Astrocyte (in vitro differentiated cells and primary cell): ENCODE data around the gene ITCH. TPM values are rescaled to one million over a fixed set of nuclear protein-coding genes. Genes with fewer than 3 reads are reported as not detected.

Source experiments
- DNase-seq: peaks from one replicate; pipeline ENCODE4 v3.0.0-alpha.2; 2010; ENCODE audit warnings: low read depth
- FAIRE-seq: peaks from 2 replicates; lab custom pipeline; 2011; peaks lifted over from hg19 to GRCh38; lab: Jason Lieb, UNC
- H2AFZ ChIP-seq: 2 replicates; pipeline ENCODE4 v1.6.0; 2012; ENCODE audit warnings: low read depth, low read length, inconsistent platforms
- H3K27ac ChIP-seq: 2 replicates; pipeline ENCODE4 v1.5.1; 2011; ENCODE audit warnings: low read depth, low read length, inconsistent platforms
- H3K27me3 ChIP-seq: 2 replicates; pipeline ENCODE4 v1.6.0; 2011; ENCODE audit warnings: low read length, inconsistent platforms; ENCODE audit not compliant: insufficient read depth
- H3K36me3 ChIP-seq: 2 replicates; pipeline ENCODE4 v1.5.1; 2011; ENCODE audit warnings: low read length, inconsistent platforms; ENCODE audit not compliant: insufficient read depth
- H3K4me1 ChIP-seq: 2 replicates; pipeline ENCODE4 v1.5.1; 2011; ENCODE audit warnings: low read length, inconsistent platforms; ENCODE audit not compliant: insufficient read depth
- H3K4me2 ChIP-seq: 2 replicates; pipeline ENCODE4 v1.6.0; 2012; ENCODE audit warnings: low read length, inconsistent platforms
- H3K4me3 ChIP-seq: 2 replicates; pipeline ENCODE4 v1.5.1; 2011; ENCODE audit warnings: low read depth, mild to moderate bottlenecking, low read length, inconsistent platforms; ENCODE audit not compliant: insufficient read depth
- H3K79me2 ChIP-seq: 2 replicates; pipeline ENCODE4 v1.6.0; 2012; ENCODE audit warnings: mild to moderate bottlenecking, low read length, inconsistent platforms; ENCODE audit not compliant: insufficient read depth
- H3K9ac ChIP-seq: 2 replicates; pipeline ENCODE4 v1.6.0; 2012; ENCODE audit warnings: mild to moderate bottlenecking, low read length, inconsistent platforms
- H3K9me3 ChIP-seq: 2 replicates; pipeline ENCODE4 v1.5.1; 2012; ENCODE audit warnings: low read depth, mild to moderate bottlenecking, low read length, inconsistent platforms; ENCODE audit not compliant: insufficient read depth
- H4K20me1 ChIP-seq: 2 replicates; pipeline ENCODE4 v1.6.0; 2012; ENCODE audit warnings: low read length, inconsistent platforms; ENCODE audit not compliant: insufficient read depth
- H3K27ac Mint-ChIP-seq: one replicate; pipeline ENCODE4 v1.8.0; 2021; ENCODE audit warnings: mild to moderate bottlenecking, mixed read lengths; ENCODE audit not compliant: unreplicated experiment
- H3K27me3 Mint-ChIP-seq: one replicate; pipeline ENCODE4 v1.8.0; 2021; ENCODE audit warnings: low read depth, mixed read lengths; ENCODE audit not compliant: unreplicated experiment
- H3K36me3 Mint-ChIP-seq: one replicate; pipeline ENCODE4 v1.8.0; 2021; ENCODE audit warnings: low read depth, mixed read lengths; ENCODE audit not compliant: unreplicated experiment
- H3K4me1 Mint-ChIP-seq: one replicate; pipeline ENCODE4 v1.8.0; 2021; ENCODE audit warnings: low read depth, mixed read lengths; ENCODE audit not compliant: unreplicated experiment
- H3K4me3 Mint-ChIP-seq: one replicate; pipeline ENCODE4 v1.8.0; 2021; ENCODE audit warnings: mild to moderate bottlenecking, moderate library complexity, mixed read lengths; ENCODE audit not compliant: unreplicated experiment
- H3K9me3 Mint-ChIP-seq: one replicate; pipeline ENCODE4 v1.8.0; 2021; ENCODE audit warnings: mild to moderate bottlenecking, mixed read lengths; ENCODE audit not compliant: unreplicated experiment
- EZH2 ChIP-seq: IDR thresholded peaks from 2 replicates; pipeline ENCODE4 v1.6.1; 2012; ENCODE audit warnings: mild to moderate bottlenecking, low read length, inconsistent platforms; ENCODE audit not compliant: insufficient read depth
- total RNA-seq: library from RNA; stranded (reverse); gene quantifications from 2 replicates; pipeline ENCODE4 v1.2.1, GENCODE V29; 2021
- TF ChIP-seq, protein P1 (sequence below): IDR thresholded peaks from 2 replicates; pipeline ENCODE4 v1.5.1; 2011; ENCODE audit warnings: low read depth, mild to moderate bottlenecking, inconsistent platforms, low read length, moderate library complexity; ENCODE audit not compliant: insufficient read depth

The ITCH gene
- total RNA-seq, 1 donor from 2014 or later: 79.0 TPM

DNA sequence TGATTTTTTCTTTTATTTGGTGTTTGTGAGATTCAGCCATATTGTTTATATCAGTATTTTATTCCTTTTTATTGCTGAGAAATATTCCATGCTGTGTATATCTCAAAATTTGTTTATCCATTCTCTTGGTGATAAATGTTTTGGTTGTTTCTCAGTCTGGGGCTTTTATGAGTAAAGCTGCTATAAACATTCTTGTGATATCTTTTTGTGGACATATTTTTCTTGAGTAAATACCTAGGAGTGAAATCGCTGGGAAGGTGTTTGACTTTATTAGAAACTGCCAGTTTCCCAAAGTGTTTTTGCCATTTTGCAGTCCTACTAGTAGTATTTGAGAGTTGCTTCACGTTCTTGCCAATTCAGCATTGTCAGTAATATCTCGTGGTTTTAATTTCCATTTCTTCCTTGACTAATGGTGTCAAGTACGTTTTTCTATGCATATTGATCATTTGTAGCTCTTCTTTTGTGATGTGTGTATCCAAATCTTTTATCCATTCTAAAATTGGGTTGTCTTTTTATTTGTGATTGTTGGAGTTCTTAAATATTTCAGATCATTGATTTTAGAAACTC, 122.1 kb downstream of the ITCH start:
- H3K4me2 ChIP-seq: no peak overlapping the region
- Mint-ChIP-seq H3K36me3 (peaks cover 40% of the 10 kb centered on the region), H3K4me3 (no peak overlapping the region), H3K27me3 (no peaks in the 10 kb centered on the region), H3K27ac (no peak overlapping the region), H3K4me1 (no peaks in the 10 kb centered on the region), H3K9me3 (peaks cover 8% of the 10 kb centered on the region)
- H3K4me1 ChIP-seq: no peaks in the 10 kb centered on the region
- peaks cover 62% of the 10 kb centered on the region for H3K36me3 ChIP-seq
- H3K9me3 ChIP-seq: no peaks in the 10 kb centered on the region
- H2AFZ ChIP-seq: no peak overlapping the region
- H3K79me2 ChIP-seq: no peaks in the 10 kb centered on the region
- peaks cover 21% of the 10 kb centered on the region for H4K20me1 ChIP-seq
- no peak overlapping the region for H3K9ac ChIP-seq
- FAIRE-seq (no peak), DNase-seq (no peak)
- no peak overlapping the region for H3K27ac ChIP-seq
- no peaks in the 10 kb centered on the region for H3K27me3 ChIP-seq
- no peak for TF ChIP-seq EZH2
- TF ChIP-seq, protein P1, sequence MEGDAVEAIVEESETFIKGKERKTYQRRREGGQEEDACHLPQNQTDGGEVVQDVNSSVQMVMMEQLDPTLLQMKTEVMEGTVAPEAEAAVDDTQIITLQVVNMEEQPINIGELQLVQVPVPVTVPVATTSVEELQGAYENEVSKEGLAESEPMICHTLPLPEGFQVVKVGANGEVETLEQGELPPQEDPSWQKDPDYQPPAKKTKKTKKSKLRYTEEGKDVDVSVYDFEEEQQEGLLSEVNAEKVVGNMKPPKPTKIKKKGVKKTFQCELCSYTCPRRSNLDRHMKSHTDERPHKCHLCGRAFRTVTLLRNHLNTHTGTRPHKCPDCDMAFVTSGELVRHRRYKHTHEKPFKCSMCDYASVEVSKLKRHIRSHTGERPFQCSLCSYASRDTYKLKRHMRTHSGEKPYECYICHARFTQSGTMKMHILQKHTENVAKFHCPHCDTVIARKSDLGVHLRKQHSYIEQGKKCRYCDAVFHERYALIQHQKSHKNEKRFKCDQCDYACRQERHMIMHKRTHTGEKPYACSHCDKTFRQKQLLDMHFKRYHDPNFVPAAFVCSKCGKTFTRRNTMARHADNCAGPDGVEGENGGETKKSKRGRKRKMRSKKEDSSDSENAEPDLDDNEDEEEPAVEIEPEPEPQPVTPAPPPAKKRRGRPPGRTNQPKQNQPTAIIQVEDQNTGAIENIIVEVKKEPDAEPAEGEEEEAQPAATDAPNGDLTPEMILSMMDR: no peak
- no peak overlapping the region for H3K4me3 ChIP-seq

DNA sequence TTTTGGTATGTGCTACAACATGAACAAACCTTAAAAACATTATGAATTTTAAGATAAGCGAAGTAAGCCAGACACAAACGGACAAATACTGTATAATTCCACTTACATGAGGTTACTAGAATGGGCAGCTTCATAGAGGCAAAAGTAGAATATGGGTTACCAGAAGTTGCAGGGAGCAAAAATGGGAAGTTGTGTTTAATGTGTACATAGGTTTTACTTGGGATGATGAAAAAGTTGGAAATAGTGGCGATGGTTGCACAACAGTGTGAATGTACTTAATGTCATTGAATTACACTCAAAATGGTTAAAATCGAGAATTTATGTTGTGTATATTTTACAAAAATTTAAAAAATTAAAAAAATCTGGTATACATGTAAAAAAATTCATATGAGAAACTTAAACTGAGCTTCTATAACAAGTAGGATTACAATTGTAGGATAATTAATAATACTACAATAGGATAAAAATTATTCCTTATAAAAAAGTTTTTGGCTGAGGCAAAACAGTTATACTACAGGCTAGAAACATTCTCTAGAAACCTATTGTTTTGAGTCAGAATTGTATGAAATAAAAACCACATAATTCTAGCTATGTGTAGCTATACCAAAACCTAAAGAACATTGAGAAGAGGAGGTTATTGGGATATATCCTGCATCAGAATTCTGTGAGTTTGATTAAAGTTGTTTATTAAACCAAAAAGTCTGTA, 128.3 kb downstream of the ITCH start:
- Histone ChIP-seq H3K27me3 (no peaks in the 10 kb centered on the region), H3K4me1 (no peaks in the 10 kb centered on the region), H3K4me2 (no peak overlapping the region), H4K20me1 (peaks cover 40% of the 10 kb centered on the region), H3K9me3 (no peaks in the 10 kb centered on the region), H3K4me3 (no peak overlapping the region), H3K27ac (no peak overlapping the region), H3K36me3 (peaks cover 63% of the 10 kb centered on the region), H3K79me2 (peaks cover 6% of the 10 kb centered on the region), H3K9ac (no peak overlapping the region), H2AFZ (no peak overlapping the region)
- H3K4me1 Mint-ChIP-seq: peaks cover 11% of the 10 kb centered on the region
- TF ChIP-seq, protein P1: no peak
- no peak for TF ChIP-seq EZH2
- DNase-seq: no peak
- no peak overlapping the region for H3K27ac Mint-ChIP-seq
- no peak for FAIRE-seq
- no peaks in the 10 kb centered on the region for H3K27me3 Mint-ChIP-seq
- H3K9me3 Mint-ChIP-seq: no peaks in the 10 kb centered on the region
- peaks cover 17% of the 10 kb centered on the region for H3K36me3 Mint-ChIP-seq
- H3K4me3 Mint-ChIP-seq: no peak overlapping the region

DNA sequence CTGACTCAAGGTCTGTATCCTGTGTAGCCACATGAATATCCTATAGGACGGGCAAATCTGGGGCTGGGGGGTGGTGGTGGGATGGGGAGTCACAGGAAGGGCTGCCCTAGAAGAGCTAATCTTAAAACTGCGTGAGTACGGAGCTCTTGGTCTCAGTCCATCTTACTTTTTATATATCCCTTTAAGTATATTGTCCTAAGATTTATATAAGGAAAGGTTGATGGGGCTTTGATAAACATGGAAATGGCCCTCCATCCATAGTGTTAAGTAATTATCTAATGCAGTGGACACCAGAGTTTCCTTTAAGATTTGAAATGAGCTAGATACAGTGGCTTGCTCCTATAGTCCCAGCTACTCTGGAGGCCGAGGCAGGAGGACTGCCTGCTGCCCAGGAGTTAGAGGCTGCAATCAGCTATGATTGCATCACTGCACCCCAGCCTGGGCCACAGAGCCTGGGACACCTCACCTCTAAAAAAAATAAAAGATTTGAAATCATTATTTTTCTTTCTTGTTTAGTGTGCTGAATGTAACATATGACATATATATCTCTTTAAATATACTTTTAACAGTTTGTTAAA, 128.9 kb downstream of the ITCH start:
- peaks cover 41% of the 10 kb centered on the region for H4K20me1 ChIP-seq
- H3K9ac ChIP-seq: no peak overlapping the region
- Mint-ChIP-seq H3K4me3 (no peak overlapping the region), H3K9me3 (no peaks in the 10 kb centered on the region), H3K36me3 (peaks cover 17% of the 10 kb centered on the region), H3K27me3 (no peaks in the 10 kb centered on the region), H3K4me1 (peaks cover 11% of the 10 kb centered on the region), H3K27ac (no peak overlapping the region)
- H3K4me1 ChIP-seq: no peaks in the 10 kb centered on the region
- H3K4me3 ChIP-seq: no peak overlapping the region
- FAIRE-seq: no peak
- no peaks in the 10 kb centered on the region for H3K9me3 ChIP-seq
- no peak overlapping the region for H2AFZ ChIP-seq
- no peak overlapping the region for H3K27ac ChIP-seq
- H3K36me3 ChIP-seq: peaks cover 63% of the 10 kb centered on the region
- TF ChIP-seq, protein P1: no peak
- no peak for TF ChIP-seq EZH2
- H3K79me2 ChIP-seq: peaks cover 11% of the 10 kb centered on the region
- no peak for DNase-seq
- H3K4me2 ChIP-seq: no peak overlapping the region
- H3K27me3 ChIP-seq: no peaks in the 10 kb centered on the region
